PFSK-1 (cell line): ENCODE data around the gene NDST1.

Source experiments
- FOXP2 ChIP-seq: optimal IDR thresholded peaks from 2 replicates; pipeline ENCODE3; 2011; ENCODE audit warnings: borderline replicate concordance, control low read depth, inconsistent platforms; ENCODE audit not compliant: insufficient read depth; ENCODE audit errors: extremely low read length, extremely low read depth
- POLR2AphosphoS5 ChIP-seq: IDR thresholded peaks from 2 replicates; pipeline ENCODE4 v1.6.1; 2012; ENCODE audit warnings: low read depth, mild to moderate bottlenecking, control low read depth, low read length, moderate library complexity
- REST ChIP-seq, 2 experiments: IDR thresholded peaks; 2 replicates each; pipeline versions ENCODE4 v1.6.1 to v1.8.0; 2011 to 2012; ENCODE audit warnings: low read depth in 2 of 2, low read length in 2 of 2, control low read depth in 1 of 2, inconsistent platforms in 1 of 2, mild to moderate bottlenecking in 1 of 2, moderate library complexity in 1 of 2; ENCODE audit not compliant: insufficient read depth in 1 of 2
- SIN3A ChIP-seq: IDR thresholded peaks from 2 replicates; pipeline ENCODE4 v1.6.1; 2012; ENCODE audit warnings: mild to moderate bottlenecking, low read length, moderate library complexity, borderline replicate concordance; ENCODE audit not compliant: insufficient read depth
- TAF1 ChIP-seq: IDR thresholded peaks from 2 replicates; pipeline ENCODE4 v1.6.1; 2012; ENCODE audit warnings: low read length, control low read depth, borderline replicate concordance; ENCODE audit not compliant: insufficient read depth

The NDST1 gene

GRCh38 chr5:150513375-150514309, 5.7 kb downstream of the NDST1 start:
- TF ChIP-seq POLR2AphosphoS5: no peak

- no peak for TF ChIP-seq REST (IDR thresholded peaks at IDR 0.05; ENCODE audit: insufficient read depth in 1 of 2, low read depth in 2 of 2, low read length in 2 of 2)
- no peak for TF ChIP-seq POLR2AphosphoS5
Measured at GRCh38 chr5:150514708-150515211, 6.8 kb downstream of the NDST1 start.

GRCh38 chr5:150515446-150515845, 7.5 kb downstream of the NDST1 start:
- TF ChIP-seq FOXP2: no peak
- no peak for TF ChIP-seq POLR2AphosphoS5
- TF ChIP-seq REST (IDR thresholded peaks at IDR 0.05; ENCODE audit: insufficient read depth in 1 of 2, low read depth in 2 of 2, low read length in 2 of 2): no peak
- TF ChIP-seq SIN3A: no peak
- TF ChIP-seq TAF1: no peak

- TF ChIP-seq REST (IDR thresholded peaks at IDR 0.05; ENCODE audit: insufficient read depth in 1 of 2, low read depth in 2 of 2, low read length in 2 of 2) (no peak), POLR2AphosphoS5 (no peak), SIN3A (no peak), FOXP2 (no peak), TAF1 (no peak)
Measured at GRCh38 chr5:150516011-150516410, 8.1 kb downstream of the NDST1 start.

GRCh38 chr5:150517272-150518152, 9.6 kb downstream of the NDST1 start:
- no peak for TF ChIP-seq POLR2AphosphoS5
- no peak for TF ChIP-seq FOXP2
- no peak for TF ChIP-seq SIN3A
- no peak for TF ChIP-seq REST (IDR thresholded peaks at IDR 0.05; ENCODE audit: insufficient read depth in 1 of 2, low read depth in 2 of 2, low read length in 2 of 2)
- no peak for TF ChIP-seq TAF1
